ENCODE data around the gene LMCD1.

LMCD1 gene

GRCh38 chr3:8516047-8516661, 14.5 kb downstream of the LMCD1 start:
- no peaks in the 10 kb centered on the region for H3K36me3 ChIP-seq (ENCODE audit: insufficient read depth, low read length)
- H3K79me2 ChIP-seq (ENCODE audit: insufficient read depth, low read length), result no peaks in the 10 kb centered on the region
- no peak overlapping the region for H2AFZ ChIP-seq (ENCODE audit: low read length)
- H3K27me3 ChIP-seq (ENCODE audit: insufficient read depth, low read length, poor library complexity, severe bottlenecking), result no peaks in the 10 kb centered on the region
- no peaks in the 10 kb centered on the region for H3K9me2 ChIP-seq (replicated peaks; ENCODE audit: low read depth, low read length)
- H3K4me1 ChIP-seq (ENCODE audit: insufficient read depth, low read length, poor library complexity, severe bottlenecking), result no peaks in the 10 kb centered on the region
- no peak overlapping the region for H3K4me2 ChIP-seq (ENCODE audit: low read depth, low read length, poor library complexity, severe bottlenecking)
- H4K20me1 ChIP-seq (ENCODE audit: insufficient read depth, low read length, poor library complexity, severe bottlenecking), result no peaks in the 10 kb centered on the region
- H3K9ac ChIP-seq (ENCODE audit: low read depth, low read length, poor library complexity, severe bottlenecking), result no peak overlapping the region
- H3K9me3 ChIP-seq (ENCODE audit: insufficient read depth, low read depth, low read length), result no peaks in the 10 kb centered on the region
- H3K4me3 ChIP-seq (ENCODE audit: low read length, poor library complexity, severe bottlenecking), result no peak overlapping the region
- H3F3A ChIP-seq (ENCODE audit: low read depth), result no peaks in the 10 kb centered on the region
- TF ChIP-seq CTCF (conservative IDR thresholded peaks at IDR 0.05; ENCODE audit: low read length), result no peak
- TF ChIP-seq EZH2phosphoT487 (IDR thresholded peaks at IDR 0.05; ENCODE audit: borderline replicate concordance), result no peak

- no peak overlapping the region for H2AFZ ChIP-seq (ENCODE audit: low read length)
- no peaks in the 10 kb centered on the region for H3K79me2 ChIP-seq (ENCODE audit: insufficient read depth, low read length)
- no peaks in the 10 kb centered on the region for H3K9me2 ChIP-seq (replicated peaks; ENCODE audit: low read depth, low read length)
- H3K4me2 ChIP-seq (ENCODE audit: low read depth, low read length, poor library complexity, severe bottlenecking), result no peak overlapping the region
- no peaks in the 10 kb centered on the region for H3F3A ChIP-seq (ENCODE audit: low read depth)
- H3K9me3 ChIP-seq (ENCODE audit: insufficient read depth, low read depth, low read length), result no peaks in the 10 kb centered on the region
- no peaks in the 10 kb centered on the region for H4K20me1 ChIP-seq (ENCODE audit: insufficient read depth, low read length, poor library complexity, severe bottlenecking)
- no peak overlapping the region for H3K4me3 ChIP-seq (ENCODE audit: low read length, poor library complexity, severe bottlenecking)
- H3K36me3 ChIP-seq (ENCODE audit: insufficient read depth, low read length), result no peaks in the 10 kb centered on the region
- no peak for TF ChIP-seq CTCF (conservative IDR thresholded peaks at IDR 0.05; ENCODE audit: low read length)
- no peak for TF ChIP-seq EZH2phosphoT487 (IDR thresholded peaks at IDR 0.05; ENCODE audit: borderline replicate concordance)
- no peaks in the 10 kb centered on the region for H3K27me3 ChIP-seq (ENCODE audit: insufficient read depth, low read length, poor library complexity, severe bottlenecking)
- no peaks in the 10 kb centered on the region for H3K4me1 ChIP-seq (ENCODE audit: insufficient read depth, low read length, poor library complexity, severe bottlenecking)
- no peak overlapping the region for H3K9ac ChIP-seq (ENCODE audit: low read depth, low read length, poor library complexity, severe bottlenecking)
Measured at GRCh38 chr3:8516783-8517182, 15.2 kb downstream of the LMCD1 start.

GRCh38 chr3:8517487-8517886, 15.9 kb downstream of the LMCD1 start:
- Histone ChIP-seq H3K4me1 (ENCODE audit: insufficient read depth, low read length, poor library complexity, severe bottlenecking) (no peaks in the 10 kb centered on the region), H3K79me2 (ENCODE audit: insufficient read depth, low read length) (no peaks in the 10 kb centered on the region), H3K9me3 (ENCODE audit: insufficient read depth, low read depth, low read length) (no peaks in the 10 kb centered on the region), H3K9me2 (replicated peaks; ENCODE audit: low read depth, low read length) (no peaks in the 10 kb centered on the region), H3K4me3 (ENCODE audit: low read length, poor library complexity, severe bottlenecking) (no peak overlapping the region), H4K20me1 (ENCODE audit: insufficient read depth, low read length, poor library complexity, severe bottlenecking) (no peaks in the 10 kb centered on the region), H3K36me3 (ENCODE audit: insufficient read depth, low read length) (no peaks in the 10 kb centered on the region), H3F3A (ENCODE audit: low read depth) (no peaks in the 10 kb centered on the region), H3K9ac (ENCODE audit: low read depth, low read length, poor library complexity, severe bottlenecking) (no peak overlapping the region), H3K4me2 (ENCODE audit: low read depth, low read length, poor library complexity, severe bottlenecking) (no peak overlapping the region), H2AFZ (ENCODE audit: low read length) (no peak overlapping the region), H3K27me3 (ENCODE audit: insufficient read depth, low read length, poor library complexity, severe bottlenecking) (no peaks in the 10 kb centered on the region)
- TF ChIP-seq EZH2phosphoT487 (IDR thresholded peaks at IDR 0.05; ENCODE audit: borderline replicate concordance) (no peak), CTCF (conservative IDR thresholded peaks at IDR 0.05; ENCODE audit: low read length) (no peak)

Measured in Loucy (cell line).